ENCODE data around the gene SPCS1. TPM values are rescaled to one million over a fixed set of nuclear protein-coding genes. Genes with fewer than 3 reads are reported as not detected.

Gene SPCS1
- total RNA-seq, 1 experiment from 2014 or later = 93.2 TPM

DNA sequence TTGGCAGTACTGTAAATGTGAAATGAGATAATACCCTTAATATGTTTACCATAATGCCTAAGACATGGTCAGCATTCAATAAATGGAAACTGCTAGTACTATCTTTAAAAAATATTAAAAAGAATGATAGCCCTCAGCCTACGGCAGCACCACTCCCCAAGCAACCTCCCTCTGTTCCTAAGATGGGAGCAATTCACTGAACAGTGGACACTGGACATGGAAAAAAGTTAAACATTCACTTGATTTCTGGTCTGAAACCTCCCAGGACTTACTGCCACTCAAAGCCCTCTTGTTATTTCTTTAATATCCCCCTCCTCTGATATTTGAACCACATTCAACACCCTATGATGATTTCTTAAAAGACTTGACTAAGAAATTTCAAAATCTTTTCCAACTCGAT lies 37.8 kb downstream of the SPCS1 start:
- H3K27me3 ChIP-seq (ENCODE audit: control insufficient read depth, insufficient read depth, low read length) = no peaks in the 10 kb centered on the region
- DNase-seq (ENCODE audit: low read depth, low spot score) (no peak), ATAC-seq (no peak)
- peaks cover 2% of the 10 kb centered on the region; the same call in 1 of the 2 replicates for H3K36me3 ChIP-seq (ENCODE audit: control insufficient read depth, insufficient read depth, low read length)
- in situ Hi-C loops (cut with HindIII; ENCODE audit: low pct_unique_long_range_greater_than_20kb, low sequenced_read_pairs) (no loop called here), intact Hi-C loops (cut with micrococcal nuclease; ENCODE audit: unreplicated experiment) (loop anchor here (10.0 kb wide), 1 partner anchor 81 kb away; no protein-coding TSS in a partner anchor)
- CTCF ChIA-PET = no interaction called here
- no peak overlapping the region for H3K27ac ChIP-seq (ENCODE audit: low read length)
- H3K9me3 ChIP-seq (ENCODE audit: control insufficient read depth, insufficient read depth, low read depth, low read length) = no peaks in the 10 kb centered on the region
- no TSS peak for BruUV-seq (replicated peaks)
- POLR2A ChIA-PET = no interaction called here
- TF ChIP-seq, protein P1, sequence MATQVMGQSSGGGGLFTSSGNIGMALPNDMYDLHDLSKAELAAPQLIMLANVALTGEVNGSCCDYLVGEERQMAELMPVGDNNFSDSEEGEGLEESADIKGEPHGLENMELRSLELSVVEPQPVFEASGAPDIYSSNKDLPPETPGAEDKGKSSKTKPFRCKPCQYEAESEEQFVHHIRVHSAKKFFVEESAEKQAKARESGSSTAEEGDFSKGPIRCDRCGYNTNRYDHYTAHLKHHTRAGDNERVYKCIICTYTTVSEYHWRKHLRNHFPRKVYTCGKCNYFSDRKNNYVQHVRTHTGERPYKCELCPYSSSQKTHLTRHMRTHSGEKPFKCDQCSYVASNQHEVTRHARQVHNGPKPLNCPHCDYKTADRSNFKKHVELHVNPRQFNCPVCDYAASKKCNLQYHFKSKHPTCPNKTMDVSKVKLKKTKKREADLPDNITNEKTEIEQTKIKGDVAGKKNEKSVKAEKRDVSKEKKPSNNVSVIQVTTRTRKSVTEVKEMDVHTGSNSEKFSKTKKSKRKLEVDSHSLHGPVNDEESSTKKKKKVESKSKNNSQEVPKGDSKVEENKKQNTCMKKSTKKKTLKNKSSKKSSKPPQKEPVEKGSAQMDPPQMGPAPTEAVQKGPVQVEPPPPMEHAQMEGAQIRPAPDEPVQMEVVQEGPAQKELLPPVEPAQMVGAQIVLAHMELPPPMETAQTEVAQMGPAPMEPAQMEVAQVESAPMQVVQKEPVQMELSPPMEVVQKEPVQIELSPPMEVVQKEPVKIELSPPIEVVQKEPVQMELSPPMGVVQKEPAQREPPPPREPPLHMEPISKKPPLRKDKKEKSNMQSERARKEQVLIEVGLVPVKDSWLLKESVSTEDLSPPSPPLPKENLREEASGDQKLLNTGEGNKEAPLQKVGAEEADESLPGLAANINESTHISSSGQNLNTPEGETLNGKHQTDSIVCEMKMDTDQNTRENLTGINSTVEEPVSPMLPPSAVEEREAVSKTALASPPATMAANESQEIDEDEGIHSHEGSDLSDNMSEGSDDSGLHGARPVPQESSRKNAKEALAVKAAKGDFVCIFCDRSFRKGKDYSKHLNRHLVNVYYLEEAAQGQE (IDR thresholded peaks at IDR 0.05; ENCODE audit: insufficient read depth in 1 of 2, low read depth in 2 of 2, low read length in 1 of 2) = no peak
- TF ChIP-seq, protein P2, sequence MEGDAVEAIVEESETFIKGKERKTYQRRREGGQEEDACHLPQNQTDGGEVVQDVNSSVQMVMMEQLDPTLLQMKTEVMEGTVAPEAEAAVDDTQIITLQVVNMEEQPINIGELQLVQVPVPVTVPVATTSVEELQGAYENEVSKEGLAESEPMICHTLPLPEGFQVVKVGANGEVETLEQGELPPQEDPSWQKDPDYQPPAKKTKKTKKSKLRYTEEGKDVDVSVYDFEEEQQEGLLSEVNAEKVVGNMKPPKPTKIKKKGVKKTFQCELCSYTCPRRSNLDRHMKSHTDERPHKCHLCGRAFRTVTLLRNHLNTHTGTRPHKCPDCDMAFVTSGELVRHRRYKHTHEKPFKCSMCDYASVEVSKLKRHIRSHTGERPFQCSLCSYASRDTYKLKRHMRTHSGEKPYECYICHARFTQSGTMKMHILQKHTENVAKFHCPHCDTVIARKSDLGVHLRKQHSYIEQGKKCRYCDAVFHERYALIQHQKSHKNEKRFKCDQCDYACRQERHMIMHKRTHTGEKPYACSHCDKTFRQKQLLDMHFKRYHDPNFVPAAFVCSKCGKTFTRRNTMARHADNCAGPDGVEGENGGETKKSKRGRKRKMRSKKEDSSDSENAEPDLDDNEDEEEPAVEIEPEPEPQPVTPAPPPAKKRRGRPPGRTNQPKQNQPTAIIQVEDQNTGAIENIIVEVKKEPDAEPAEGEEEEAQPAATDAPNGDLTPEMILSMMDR (IDR thresholded peaks at IDR 0.05) = no peak
- no peak for TF ChIP-seq SIN3A (IDR thresholded peaks at IDR 0.05; ENCODE audit: borderline replicate concordance, insufficient read depth, low read depth, low read length)
- TF ChIP-seq TCF7L2 (IDR thresholded peaks at IDR 0.05; ENCODE audit: low read depth, low read length) = no peak
- no peak for TF ChIP-seq POLR2AphosphoS5 (IDR thresholded peaks at IDR 0.05; ENCODE audit: low read depth, low read length)
- H3K4me1 ChIP-seq (ENCODE audit: control insufficient read depth, insufficient read depth, low read length) = no peaks in the 10 kb centered on the region
- H3K4me3 ChIP-seq (ENCODE audit: low read depth in 2 of 2, low read length in 2 of 2) = no peak overlapping the region

DNA sequence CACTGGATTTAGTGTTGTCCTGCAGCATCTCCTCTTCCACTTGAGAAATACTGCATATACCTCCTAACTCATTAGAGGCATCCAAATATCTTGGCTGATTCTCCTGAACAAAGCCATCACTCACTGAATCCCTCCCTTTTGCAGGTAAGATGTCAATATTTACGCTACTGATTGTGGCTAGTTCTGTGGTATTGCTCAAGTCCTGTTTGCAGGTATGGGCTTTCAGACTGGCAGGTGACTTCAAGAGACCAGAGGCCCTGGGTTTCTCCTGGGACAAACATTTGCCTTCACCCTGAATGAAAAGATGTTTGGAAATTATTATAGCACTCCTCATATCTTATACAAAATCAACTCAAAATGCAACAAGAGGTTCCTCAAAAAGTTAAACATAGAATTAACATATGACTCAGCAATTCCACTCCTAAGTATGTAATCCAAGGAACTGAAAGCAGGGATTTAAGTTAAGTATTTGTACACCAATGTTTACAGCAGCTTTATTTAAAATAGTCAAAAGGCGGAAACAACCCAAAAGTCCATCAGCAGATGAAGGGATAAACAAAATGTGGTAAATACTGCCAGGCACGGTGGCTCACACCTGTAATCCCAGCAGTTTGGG lies 46.2 kb downstream of the SPCS1 start:
- in situ Hi-C loops (cut with HindIII; ENCODE audit: low pct_unique_long_range_greater_than_20kb, low sequenced_read_pairs) (no loop called here), intact Hi-C loops (cut with micrococcal nuclease; ENCODE audit: unreplicated experiment) (no loop called here)
- CTCF ChIA-PET = no interaction called here
- no TSS peak for BruUV-seq (replicated peaks)
- no peak overlapping the region for H3K27ac ChIP-seq (ENCODE audit: low read length)
- H3K4me3 ChIP-seq (ENCODE audit: low read depth in 2 of 2, low read length in 2 of 2) = no peak overlapping the region
- no peak for DNase-seq (ENCODE audit: low read depth, low spot score)
- POLR2A ChIA-PET = no interaction called here
- H3K4me1 ChIP-seq (ENCODE audit: control insufficient read depth, insufficient read depth, low read length) = no peaks in the 10 kb centered on the region
- no peaks in the 10 kb centered on the region for H3K9me3 ChIP-seq (ENCODE audit: control insufficient read depth, insufficient read depth, low read depth, low read length)
- no peaks in the 10 kb centered on the region for H3K27me3 ChIP-seq (ENCODE audit: control insufficient read depth, insufficient read depth, low read length)
- 0 out of 2 replicates have a peak, but pooled peaks cover 3% of the 10 kb centered on the region for H3K36me3 ChIP-seq (ENCODE audit: control insufficient read depth, insufficient read depth, low read length)
- ATAC-seq = no peak
- TF ChIP-seq SIN3A (IDR thresholded peaks at IDR 0.05; ENCODE audit: borderline replicate concordance, insufficient read depth, low read depth, low read length) (no peak), TCF7L2 (IDR thresholded peaks at IDR 0.05; ENCODE audit: low read depth, low read length) (no peak), POLR2AphosphoS5 (IDR thresholded peaks at IDR 0.05; ENCODE audit: low read depth, low read length) (no peak)
- TF ChIP-seq, protein P1 (IDR thresholded peaks at IDR 0.05; ENCODE audit: insufficient read depth in 1 of 2, low read depth in 2 of 2, low read length in 1 of 2) = no peak
- TF ChIP-seq, protein P2 (IDR thresholded peaks at IDR 0.05) = no peak
